NCI-H187 (cell line): ENCODE results near the gene JRKL.
"Not testable (repeated sequence)": the region's sequence is repeated elsewhere in the genome, so short reads cannot be mapped to it uniquely, and the experiment has no call there.

Source experiments
- DNase-seq, 2 experiments: peaks; one replicate each; lab custom pipeline; 2025; lab: John Stamatoyannopoulos, UW

The JRKL gene

GRCh38 chr11:96394773-96395172 lies 5.0 kb downstream of the JRKL start:
- no peak for DNase-seq

- no peak for DNase-seq
Observed at GRCh38 chr11:96396637-96397036, 6.8 kb downstream of the JRKL start.

GRCh38 chr11:96397863-96398262 lies 8.1 kb downstream of the JRKL start:
- no peak for DNase-seq

- no peak for DNase-seq
Observed at GRCh38 chr11:96400697-96401096, 10.9 kb downstream of the JRKL start.

GRCh38 chr11:96411412-96411811 lies 21.6 kb downstream of the JRKL start:
- DNase-seq, result not testable (repeated sequence)

GRCh38 chr11:96412761-96413381 lies 23.1 kb downstream of the JRKL start:
- DNase-seq, result no peak

GRCh38 chr11:96413408-96413807 lies 23.6 kb downstream of the JRKL start:
- no peak for DNase-seq

- DNase-seq, result no peak
Observed at GRCh38 chr11:96424693-96425092, 34.9 kb downstream of the JRKL start.

- no peak for DNase-seq
Observed at GRCh38 chr11:96430668-96431067, 40.9 kb downstream of the JRKL start.

- DNase-seq, result not testable (repeated sequence)
Observed at GRCh38 chr11:96432654-96433053, 42.8 kb downstream of the JRKL start.
